HL-60 (cell line): ENCODE measurements around the gene TNKS1BP1.

Source experiments
- DNase-seq, 2 experiments: peaks; one replicate each; pipeline ENCODE4 v3.0.0-alpha.2; 2010 to 2020; ENCODE audit warnings: low read depth in 1 of 2, low spot score in 1 of 2
- H3K27ac ChIP-seq: fragments of 250-450 bp; sonication (Bioruptor Pico); replicated peaks from 2 replicates; pipeline ENCODE4 v1.5.1; 2020; ENCODE audit warnings: mild to moderate bottlenecking, moderate library complexity
- H3K27me3 ChIP-seq: fragments of 250-450 bp; sonication (Bioruptor Pico); 2 replicates; pipeline ENCODE4 v1.5.1; 2021; ENCODE audit warnings: mild to moderate bottlenecking, moderate library complexity; ENCODE audit not compliant: insufficient read depth, poor library complexity, severe bottlenecking
- H3K4me3 ChIP-seq: replicated peaks from 2 replicates; pipeline ENCODE4 v1.5.1; 2011; ENCODE audit warnings: mild to moderate bottlenecking, control low read depth, low read length; ENCODE audit not compliant: insufficient read depth
- CTCF ChIP-seq: IDR thresholded peaks from one replicate; pipeline ENCODE4 v1.5.1; 2011; ENCODE audit warnings: low read length, control low read depth, inconsistent platforms; ENCODE audit not compliant: insufficient read depth
- GABPA ChIP-seq: IDR thresholded peaks from 2 replicates; pipeline ENCODE4 v1.6.1; 2012; ENCODE audit warnings: low read depth
- POLR2AphosphoS5 ChIP-seq: IDR thresholded peaks from 2 replicates; pipeline ENCODE4 v1.6.1; 2012; ENCODE audit warnings: low read depth
- SPI1 ChIP-seq: IDR thresholded peaks from 2 replicates; pipeline ENCODE4 v1.6.1; 2012; ENCODE audit warnings: low read depth, mild to moderate bottlenecking, borderline replicate concordance
- TF ChIP-seq, protein P1 (sequence below): IDR thresholded peaks from 2 replicates; pipeline ENCODE4 v1.6.1; 2012; ENCODE audit warnings: low read depth; ENCODE audit not compliant: insufficient replicate concordance

TNKS1BP1 gene

GRCh38 chr11:57313071-57313787, 11.5 kb downstream of the TNKS1BP1 start:
- no peak for TF ChIP-seq CTCF
- TF ChIP-seq GABPA = no peak
- no peak for TF ChIP-seq SPI1
- TF ChIP-seq, protein P1, sequence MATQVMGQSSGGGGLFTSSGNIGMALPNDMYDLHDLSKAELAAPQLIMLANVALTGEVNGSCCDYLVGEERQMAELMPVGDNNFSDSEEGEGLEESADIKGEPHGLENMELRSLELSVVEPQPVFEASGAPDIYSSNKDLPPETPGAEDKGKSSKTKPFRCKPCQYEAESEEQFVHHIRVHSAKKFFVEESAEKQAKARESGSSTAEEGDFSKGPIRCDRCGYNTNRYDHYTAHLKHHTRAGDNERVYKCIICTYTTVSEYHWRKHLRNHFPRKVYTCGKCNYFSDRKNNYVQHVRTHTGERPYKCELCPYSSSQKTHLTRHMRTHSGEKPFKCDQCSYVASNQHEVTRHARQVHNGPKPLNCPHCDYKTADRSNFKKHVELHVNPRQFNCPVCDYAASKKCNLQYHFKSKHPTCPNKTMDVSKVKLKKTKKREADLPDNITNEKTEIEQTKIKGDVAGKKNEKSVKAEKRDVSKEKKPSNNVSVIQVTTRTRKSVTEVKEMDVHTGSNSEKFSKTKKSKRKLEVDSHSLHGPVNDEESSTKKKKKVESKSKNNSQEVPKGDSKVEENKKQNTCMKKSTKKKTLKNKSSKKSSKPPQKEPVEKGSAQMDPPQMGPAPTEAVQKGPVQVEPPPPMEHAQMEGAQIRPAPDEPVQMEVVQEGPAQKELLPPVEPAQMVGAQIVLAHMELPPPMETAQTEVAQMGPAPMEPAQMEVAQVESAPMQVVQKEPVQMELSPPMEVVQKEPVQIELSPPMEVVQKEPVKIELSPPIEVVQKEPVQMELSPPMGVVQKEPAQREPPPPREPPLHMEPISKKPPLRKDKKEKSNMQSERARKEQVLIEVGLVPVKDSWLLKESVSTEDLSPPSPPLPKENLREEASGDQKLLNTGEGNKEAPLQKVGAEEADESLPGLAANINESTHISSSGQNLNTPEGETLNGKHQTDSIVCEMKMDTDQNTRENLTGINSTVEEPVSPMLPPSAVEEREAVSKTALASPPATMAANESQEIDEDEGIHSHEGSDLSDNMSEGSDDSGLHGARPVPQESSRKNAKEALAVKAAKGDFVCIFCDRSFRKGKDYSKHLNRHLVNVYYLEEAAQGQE = no peak
- DNase-seq = no peak
- H3K4me3 ChIP-seq = no peak overlapping the region
- H3K27me3 ChIP-seq = no peaks in the 10 kb centered on the region
- H3K27ac ChIP-seq = no peak overlapping the region

GRCh38 chr11:57312511-57313021, 12.2 kb downstream of the TNKS1BP1 start:
- Histone ChIP-seq H3K4me3 (no peak overlapping the region), H3K27ac (no peak overlapping the region), H3K27me3 (no peaks in the 10 kb centered on the region)
- TF ChIP-seq POLR2AphosphoS5 = no peak
- TF ChIP-seq GABPA = no peak
- no peak for TF ChIP-seq CTCF
- TF ChIP-seq, protein P1 = no peak
- DNase-seq = no peak

- peak in 1 of 2 experiments; percentile 43 for DNase-seq
- H3K4me3 ChIP-seq = no peak overlapping the region
- TF ChIP-seq POLR2AphosphoS5 = no peak
- no peak for TF ChIP-seq GABPA
- TF ChIP-seq, protein P1 = no peak
- no peak for TF ChIP-seq CTCF
- no peak for TF ChIP-seq SPI1
- no peak overlapping the region for H3K27ac ChIP-seq
- H3K27me3 ChIP-seq = no peaks in the 10 kb centered on the region
These were observed 13.4 kb downstream of the TNKS1BP1 start for GRCh38 chr11:57311109-57311936.
